H1 (cell line): Measurements from ENCODE around the gene MCC. TPM values are rescaled to one million over a fixed set of nuclear protein-coding genes. Genes with fewer than 3 reads are reported as not detected.

ENCODE experiments used
- CTCF ChIA-PET: fragments of 300-600 bp; sonication (Branson Sonifier 250); formaldehyde crosslinking; loops from one replicate; lab custom pipeline; 2021; ENCODE audit not compliant: partially characterized antibody; lab: Charles Lee
- POLR2A ChIA-PET: fragments of 300-600 bp; sonication (Branson Sonifier 250); formaldehyde crosslinking; loops from one replicate; lab custom pipeline; 2021; ENCODE audit warnings: inconsistent platforms; ENCODE audit not compliant: partially characterized antibody; lab: Charles Lee
- DNase-seq, 2 experiments: peaks; one replicate each; pipeline versions ENCODE4 v3.0.0 to v3.0.0-alpha.2; 2010 to 2022; ENCODE audit warnings: low spot score in 2 of 2, low read depth in 1 of 2, mixed read lengths in 1 of 2
- FAIRE-seq: peaks from 2 replicates; lab custom pipeline; 2011; peaks lifted over from hg19 to GRCh38; lab: Jason Lieb, UNC
- H2AFZ ChIP-seq: 2 replicates; pipeline ENCODE4 v1.8.1; 2012; ENCODE audit warnings: low read length, inconsistent platforms
- H2AK5ac ChIP-seq: 2 replicates; pipeline ENCODE4 v1.6.1; 2013; ENCODE audit warnings: low read depth, low read length
- H2BK120ac ChIP-seq: replicated peaks from 2 replicates; pipeline ENCODE3; 2013; ENCODE audit warnings: low read depth, low read length, inconsistent platforms
- H2BK12ac ChIP-seq: 2 replicates; pipeline ENCODE4 v1.6.1; 2013; ENCODE audit warnings: low read depth, low read length
- H2BK15ac ChIP-seq: 2 replicates; pipeline ENCODE4 v1.6.1; 2013; ENCODE audit warnings: low read length
- H2BK20ac ChIP-seq: 2 replicates; pipeline ENCODE4 v1.6.1; 2013; ENCODE audit warnings: low read length
- H2BK5ac ChIP-seq: 2 replicates; pipeline ENCODE4 v1.6.1; 2013; ENCODE audit warnings: low read depth, low read length
- H3K14ac ChIP-seq: 2 replicates; pipeline ENCODE4 v1.6.1; 2013; ENCODE audit warnings: inconsistent platforms; ENCODE audit not compliant: insufficient read length
- H3K18ac ChIP-seq: 2 replicates; pipeline ENCODE4 v1.6.1; 2013; ENCODE audit warnings: low read length; ENCODE audit errors: extremely low read depth
- H3K23ac ChIP-seq: 2 replicates; pipeline ENCODE4 v1.6.1; 2013; ENCODE audit warnings: inconsistent platforms; ENCODE audit not compliant: insufficient read length
- H3K23me2 ChIP-seq: 2 replicates; pipeline ENCODE4 v1.6.1; 2013; ENCODE audit warnings: low read depth, low read length
- H3K27ac ChIP-seq: 2 replicates; pipeline ENCODE4 v1.6.1; 2011; ENCODE audit warnings: low read depth, low read length, inconsistent platforms
- H3K27me3 ChIP-seq, 4 experiments: replicated peaks in 1 of 4; 1 replicate in 1 of 4; 2 replicates in 3 of 4; pipeline versions ENCODE4 v1.6.1 to v1.8.1; 2011 to 2013; ENCODE audit warnings: low read length in 3 of 4, mild to moderate bottlenecking in 3 of 4, inconsistent platforms in 2 of 4, mixed read lengths in 2 of 4, moderate library complexity in 1 of 4; ENCODE audit not compliant: control insufficient read depth in 3 of 4, insufficient read depth in 3 of 4; ENCODE audit errors: extremely low read depth in 1 of 4
- H3K36me3 ChIP-seq, 4 experiments: 2 replicates each; pipeline versions ENCODE4 v1.6.1 to v1.8.1; 2011 to 2013; ENCODE audit warnings: mild to moderate bottlenecking in 4 of 4, low read length in 3 of 4, moderate library complexity in 2 of 4, control low read depth in 1 of 4, inconsistent platforms in 1 of 4; ENCODE audit not compliant: insufficient read depth in 4 of 4, control insufficient read depth in 2 of 4
- H3K4ac ChIP-seq: replicated peaks from 2 replicates; pipeline ENCODE3; 2013; ENCODE audit warnings: low read length, low read depth, mixed read lengths, inconsistent platforms; ENCODE audit not compliant: insufficient read length
- H3K4me1 ChIP-seq, 4 experiments: replicated peaks in 1 of 4; 1 replicate in 1 of 4; 2 replicates in 3 of 4; pipeline versions ENCODE4 v1.6.1 to v1.8.1; 2011 to 2013; ENCODE audit warnings: low read length in 3 of 4, inconsistent platforms in 2 of 4, mixed read lengths in 1 of 4; ENCODE audit not compliant: insufficient read depth in 4 of 4, control insufficient read depth in 3 of 4
- H3K4me2 ChIP-seq, 2 experiments: 2 replicates each; pipeline versions ENCODE4 v1.6.1 to v1.8.1; 2011 to 2013; ENCODE audit warnings: low read depth in 2 of 2, low read length in 2 of 2, control low read depth in 1 of 2, inconsistent platforms in 1 of 2, mild to moderate bottlenecking in 1 of 2; ENCODE audit not compliant: insufficient read depth in 1 of 2
- H3K4me3 ChIP-seq, 4 experiments: fragments of 200-600, 300-600 bp in 1 of 4; sonication (generic), shearing (Covaris generic), sonication (Bioruptor Twin) in 1 of 4; 2 replicates each; pipeline versions ENCODE4 v1.5.1 to v1.8.1; 2011 to 2016; ENCODE audit warnings: low read length in 4 of 4, low read depth in 3 of 4, control low read depth in 2 of 4, inconsistent platforms in 2 of 4, mild to moderate bottlenecking in 2 of 4, mixed read lengths in 1 of 4, moderate library complexity in 1 of 4; ENCODE audit not compliant: insufficient read depth in 2 of 4; ENCODE audit errors: extremely low read depth in 1 of 4
- H3K56ac ChIP-seq: replicated peaks from 2 replicates; pipeline ENCODE3; 2013; ENCODE audit warnings: low read depth, mild to moderate bottlenecking, mixed read lengths, low read length, inconsistent platforms; ENCODE audit not compliant: insufficient read length
- H3K79me1 ChIP-seq: 2 replicates; pipeline ENCODE4 v1.6.1; 2013; ENCODE audit warnings: low read depth, low read length, control low read depth
- H3K79me2 ChIP-seq, 2 experiments: 2 replicates each; pipeline versions ENCODE4 v1.6.1 to v1.8.1; 2012 to 2013; ENCODE audit warnings: low read length in 2 of 2, mild to moderate bottlenecking in 2 of 2, inconsistent platforms in 1 of 2; ENCODE audit not compliant: insufficient read depth in 2 of 2, control insufficient read depth in 1 of 2
- H3K9ac ChIP-seq, 4 experiments: replicated peaks in 1 of 4; 1 replicate in 1 of 4; 2 replicates in 3 of 4; pipeline versions ENCODE4 v1.6.1 to v1.8.1; 2011 to 2013; ENCODE audit warnings: low read depth in 3 of 4, low read length in 3 of 4, control low read depth in 2 of 4, mild to moderate bottlenecking in 2 of 4, moderate library complexity in 2 of 4, inconsistent platforms in 1 of 4; ENCODE audit errors: extremely low read depth in 1 of 4
- H3K9me3 ChIP-seq, 2 experiments: 2 replicates each; pipeline versions ENCODE4 v1.6.1 to v1.8.1; 2012 to 2013; ENCODE audit warnings: mild to moderate bottlenecking in 2 of 2, moderate library complexity in 2 of 2, control low read depth in 1 of 2, inconsistent platforms in 1 of 2, low read depth in 1 of 2, low read length in 1 of 2, mixed read lengths in 1 of 2; ENCODE audit not compliant: insufficient read depth in 2 of 2
- H4K20me1 ChIP-seq, 2 experiments: replicated peaks in 1 of 2; 2 replicates each; pipeline versions ENCODE3 to v1.8.1; 2011 to 2013; ENCODE audit warnings: inconsistent platforms in 2 of 2, low read length in 2 of 2, mild to moderate bottlenecking in 1 of 2; ENCODE audit not compliant: insufficient read depth in 2 of 2, control insufficient read depth in 1 of 2
- H4K5ac ChIP-seq: 2 replicates; pipeline ENCODE4 v1.6.1; 2013; ENCODE audit warnings: low read length, low read depth, mixed read lengths, inconsistent platforms; ENCODE audit not compliant: insufficient read length
- H4K8ac ChIP-seq: 2 replicates; pipeline ENCODE4 v1.8.0; 2013; ENCODE audit warnings: mild to moderate bottlenecking, moderate library complexity, low read length, inconsistent platforms; ENCODE audit not compliant: insufficient read depth; ENCODE audit errors: extremely low read depth
- H4K91ac ChIP-seq: replicated peaks from 2 replicates; pipeline ENCODE3; 2013; ENCODE audit warnings: low read length, mixed read lengths, inconsistent platforms; ENCODE audit not compliant: insufficient read length
- KDM5A ChIP-seq: fragments of 200-600 bp; IDR thresholded peaks from 2 replicates; pipeline ENCODE4 v1.7.1; 2012; ENCODE audit warnings: mild to moderate bottlenecking, low read length, inconsistent platforms, mixed read lengths
- MAFK ChIP-seq: IDR thresholded peaks from 2 replicates; pipeline ENCODE4 v1.6.1; 2012; ENCODE audit warnings: low read depth, mild to moderate bottlenecking, improper control_type of control experiment, low read length
- POLR2A ChIP-seq, 2 experiments: IDR thresholded peaks; 1 replicate in 1 of 2; 2 replicates in 1 of 2; pipeline ENCODE4 v1.6.1; 2011; ENCODE audit warnings: low read depth in 2 of 2, low read length in 2 of 2, mild to moderate bottlenecking in 2 of 2; ENCODE audit errors: control extremely low read depth in 1 of 2
- RAD21 ChIP-seq, 2 experiments: IDR thresholded peaks in 1 of 2; conservative IDR thresholded peaks in 1 of 2; 2 replicates each; pipeline ENCODE4 v1.6.1; 2011; ENCODE audit warnings: low read depth in 2 of 2, low read length in 2 of 2, improper control_type of control experiment in 1 of 2, inconsistent platforms in 1 of 2, mild to moderate bottlenecking in 1 of 2, moderate library complexity in 1 of 2
- RBBP5 ChIP-seq: IDR thresholded peaks from 2 replicates; pipeline ENCODE4 v1.7.1; 2012; ENCODE audit warnings: low read depth, mild to moderate bottlenecking, inconsistent platforms, low read length, moderate library complexity, borderline replicate concordance
- ZNF274 ChIP-seq: IDR thresholded peaks from 2 replicates; pipeline ENCODE4 v1.7.0; 2012; ENCODE audit warnings: low read length, borderline replicate concordance; ENCODE audit errors: extremely low read depth
- WGBS, 2 experiments: shearing (Covaris generic) in 1 of 2; methylation state at CpG; one replicate each; pipeline versions ENCODE4 v1.1.6 to v1.1.7; 2013 to 2015; ENCODE audit warnings: low lambda C conversion rate in 2 of 2, mixed read lengths in 2 of 2, inconsistent platforms in 1 of 2, low coverage in 1 of 2, missing lambda C conversion rate in 1 of 2; ENCODE audit not compliant: insufficient replicate concordance in 2 of 2, insufficient coverage in 1 of 2, insufficient read length in 1 of 2; ENCODE audit errors: extremely low coverage in 1 of 2, missing lambda C conversion rate in 1 of 2; 5-methylcytosine and 5-hydroxymethylcytosine counted together
- polyA plus RNA-seq, 7 experiments: library from polyadenylated mRNA; depleted of rRNA in 3 of 7; stranded (reverse) in 5 of 7; unstranded in 2 of 7; fragments of >200 nt in 5 of 7; fragments of 200-250 nt in 2 of 7; gene quantifications; 1 replicate in 5 of 7; 2 replicates in 1 of 7; 4 replicates in 1 of 7; pipeline versions ENCODE4 v1.2.1 to v1.2.3, GENCODE V29; 2011 to 2013; ENCODE audit warnings: missing spikeins in 2 of 7, mixed read lengths in 2 of 7
- total RNA-seq: library from RNA; stranded (reverse); fragmentation: NEBNext Ultra II Directional; extraction: Animal tissue kit (Norgen Biotek cat#: 25700); gene quantifications from 2 replicates; pipeline ENCODE4 v1.2.1, GENCODE V29; 2021
- TF ChIP-seq, protein P1 (sequence below), 3 experiments: IDR thresholded peaks; 1 replicate in 2 of 3; 2 replicates in 1 of 3; pipeline versions ENCODE4 v1.5.1 to v1.6.1; 2011; ENCODE audit warnings: low read length in 3 of 3, mild to moderate bottlenecking in 3 of 3, inconsistent platforms in 2 of 3, low read depth in 1 of 3, moderate library complexity in 1 of 3; ENCODE audit not compliant: insufficient read depth in 1 of 3; ENCODE audit errors: control extremely low read depth in 1 of 3

Gene MCC
- total and polyA plus RNA-seq, 2 of the 8 experiments (the other 6 are each of a cell fraction or from before 2014, with no cell fraction given) = 2.6 to 18.3 TPM

DNA sequence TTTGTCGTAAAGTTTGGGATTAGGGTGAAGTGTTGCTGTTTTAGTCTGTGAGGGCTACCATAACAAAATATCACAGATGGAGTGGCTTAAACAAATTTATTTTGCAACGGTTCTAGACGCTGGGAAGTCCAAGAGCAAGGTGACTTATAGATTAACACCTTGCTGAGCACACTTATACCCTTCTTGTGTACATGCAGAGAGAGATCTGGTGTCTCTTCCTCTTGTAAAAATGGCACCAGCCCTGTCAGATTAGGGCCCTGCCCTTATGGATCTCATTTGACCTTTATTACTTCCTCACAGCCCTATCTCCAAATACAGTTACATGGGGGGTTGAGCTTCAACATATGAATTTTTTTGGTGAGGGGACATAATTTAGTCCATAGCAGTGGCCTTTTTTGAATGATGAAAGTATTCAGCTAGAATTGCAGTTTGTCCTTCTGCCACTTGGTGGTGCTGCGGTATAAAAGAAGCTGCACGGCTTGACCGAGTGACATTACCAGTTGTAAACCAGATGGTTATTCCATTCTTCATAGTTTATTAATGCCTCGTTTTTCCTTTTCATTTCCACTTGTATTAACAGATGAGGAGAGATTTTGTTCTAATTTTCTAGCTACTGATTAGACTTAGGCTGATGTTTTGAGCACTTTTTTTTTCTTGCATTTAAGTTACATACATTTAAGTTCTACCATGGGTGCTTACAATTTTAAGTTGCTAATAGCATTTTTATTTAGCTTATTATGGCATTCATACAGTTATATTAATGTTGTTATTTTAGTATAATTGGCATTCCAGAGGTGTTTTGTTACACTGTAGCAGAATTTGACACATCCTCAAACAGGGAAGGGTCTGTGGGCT is 492.3 kb downstream of the MCC start:
- no peak overlapping the region for H2AK5ac ChIP-seq
- no peak for TF ChIP-seq KDM5A
- TF ChIP-seq RAD21 (IDR thresholded peaks at IDR 0.05 in 1 of 2, conservative IDR thresholded peaks at IDR 0.05 in 1 of 2; ENCODE audit: low read depth in 2 of 2, low read length in 2 of 2) = peak; percentile 86 to 88
- no peak for TF ChIP-seq POLR2A (IDR thresholded peaks at IDR 0.05; ENCODE audit: control extremely low read depth in 1 of 2, low read depth in 2 of 2, low read length in 2 of 2)
- no peak for TF ChIP-seq MAFK
- no peak for TF ChIP-seq ZNF274
- TF ChIP-seq, protein P1, sequence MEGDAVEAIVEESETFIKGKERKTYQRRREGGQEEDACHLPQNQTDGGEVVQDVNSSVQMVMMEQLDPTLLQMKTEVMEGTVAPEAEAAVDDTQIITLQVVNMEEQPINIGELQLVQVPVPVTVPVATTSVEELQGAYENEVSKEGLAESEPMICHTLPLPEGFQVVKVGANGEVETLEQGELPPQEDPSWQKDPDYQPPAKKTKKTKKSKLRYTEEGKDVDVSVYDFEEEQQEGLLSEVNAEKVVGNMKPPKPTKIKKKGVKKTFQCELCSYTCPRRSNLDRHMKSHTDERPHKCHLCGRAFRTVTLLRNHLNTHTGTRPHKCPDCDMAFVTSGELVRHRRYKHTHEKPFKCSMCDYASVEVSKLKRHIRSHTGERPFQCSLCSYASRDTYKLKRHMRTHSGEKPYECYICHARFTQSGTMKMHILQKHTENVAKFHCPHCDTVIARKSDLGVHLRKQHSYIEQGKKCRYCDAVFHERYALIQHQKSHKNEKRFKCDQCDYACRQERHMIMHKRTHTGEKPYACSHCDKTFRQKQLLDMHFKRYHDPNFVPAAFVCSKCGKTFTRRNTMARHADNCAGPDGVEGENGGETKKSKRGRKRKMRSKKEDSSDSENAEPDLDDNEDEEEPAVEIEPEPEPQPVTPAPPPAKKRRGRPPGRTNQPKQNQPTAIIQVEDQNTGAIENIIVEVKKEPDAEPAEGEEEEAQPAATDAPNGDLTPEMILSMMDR (IDR thresholded peaks at IDR 0.05; ENCODE audit: control extremely low read depth in 1 of 3, insufficient read depth in 1 of 3, low read depth in 1 of 3, low read length in 3 of 3) = peak; percentile 38 to 82 (median 72)
- no peak for TF ChIP-seq RBBP5
- no peak overlapping the region for H2AFZ ChIP-seq
- no peak overlapping the region for H2BK15ac ChIP-seq
- H3K27ac ChIP-seq = no peak overlapping the region
- H3K27me3 ChIP-seq = no peaks in the 10 kb centered on the region
- WGBS, 2 experiments = 55% methylated on average over 7 of the region's 7 CpGs; no CpG with 5 or more reads in 1 of the 2 experiments
- no peak overlapping the region for H2BK5ac ChIP-seq
- no peak overlapping the region for H3K56ac ChIP-seq
- no peak overlapping the region for H2BK120ac ChIP-seq
- no peak overlapping the region for H3K23ac ChIP-seq
- no peak overlapping the region for H3K9ac ChIP-seq
- no peak overlapping the region for H2BK20ac ChIP-seq
- H3K23me2 ChIP-seq = no peaks in the 10 kb centered on the region
- peak in 1 of 2 experiments; percentile 88 for DNase-seq
- no peak overlapping the region for H3K4me2 ChIP-seq
- H3K36me3 ChIP-seq = peaks cover 0 to 33% (median 3%) of the 10 kb centered on the region in 4 experiments; a peak in 4 of 8 replicates
- POLR2A ChIA-PET = interaction anchor here (0.7 to 1.9 kb wide), 3 partner anchors 8 to 35 kb away, joined by 3 to 5 read pairs (median 5); partner anchors contain the start of gene DCP2
- H4K5ac ChIP-seq = no peak overlapping the region
- H3K79me1 ChIP-seq = no peaks in the 10 kb centered on the region
- no peak overlapping the region for H2BK12ac ChIP-seq
- H3K18ac ChIP-seq = no peak overlapping the region
- CTCF ChIA-PET = interaction anchor here (0.5 to 4.2 kb wide), 74 partner anchors 9 to 1257 kb away, joined by 3 to 34 read pairs (median 4); partner anchors contain the start of gene DCP2
- H3K79me2 ChIP-seq = peaks cover 0 to 57% of the 10 kb centered on the region in 2 experiments; a peak in 3 of 4 replicates
- H4K20me1 ChIP-seq = peaks cover 0 to 7% of the 10 kb centered on the region in 2 experiments
- H3K4ac ChIP-seq = no peak overlapping the region
- FAIRE-seq = peak; percentile 57
- H4K8ac ChIP-seq = no peak overlapping the region
- no peak overlapping the region for H3K4me3 ChIP-seq
- no peak overlapping the region for H3K14ac ChIP-seq
- H4K91ac ChIP-seq = no peak overlapping the region
- no peaks in the 10 kb centered on the region; a peak in 1 of 7 replicates for H3K4me1 ChIP-seq
- no peaks in the 10 kb centered on the region for H3K9me3 ChIP-seq
